Lower leg skin (tissue), 3 donors: Measurements from ENCODE around the gene PNLDC1.

Experiments
- POLR2A ChIP-seq, 2 donors: fragments of 450-650 bp; IDR thresholded peaks; one replicate each; pipeline ENCODE4 v1.6.1; 2016 to 2017; ENCODE audit warnings: antibody characterized with exemption in 2 of 2, mild to moderate bottlenecking in 1 of 2, moderate library complexity in 1 of 2
- TF ChIP-seq, protein P1 (sequence below), 3 donors: fragments of 450-650 bp; IDR thresholded peaks; one replicate each; pipeline ENCODE4 v1.5.1; 2016; ENCODE audit warnings: antibody characterized with exemption in 3 of 3, mild to moderate bottlenecking in 3 of 3, moderate library complexity in 2 of 3

DNA sequence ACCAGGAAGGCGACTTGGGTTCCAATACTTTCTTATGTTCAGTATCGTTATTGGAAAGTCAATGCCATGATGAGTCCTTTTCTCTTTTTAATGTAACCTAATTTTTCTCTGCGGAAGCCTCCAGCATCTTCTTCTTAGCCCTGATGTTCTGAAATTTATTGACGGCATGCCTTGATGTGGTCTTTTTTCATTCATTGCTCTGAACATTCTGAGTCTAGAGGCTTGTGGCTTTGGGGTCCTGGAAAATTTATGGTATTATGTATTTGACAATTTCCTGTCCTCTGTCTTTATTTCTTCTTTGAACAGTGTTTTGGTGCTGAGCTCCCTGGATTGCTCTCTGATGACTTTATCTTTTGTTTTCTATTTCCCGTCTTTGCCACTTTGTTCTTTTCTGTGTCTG is 62.0 kb downstream of the PNLDC1 start:
- TF ChIP-seq POLR2A (IDR thresholded peaks at IDR 0.05) = no peak
- TF ChIP-seq, protein P1, sequence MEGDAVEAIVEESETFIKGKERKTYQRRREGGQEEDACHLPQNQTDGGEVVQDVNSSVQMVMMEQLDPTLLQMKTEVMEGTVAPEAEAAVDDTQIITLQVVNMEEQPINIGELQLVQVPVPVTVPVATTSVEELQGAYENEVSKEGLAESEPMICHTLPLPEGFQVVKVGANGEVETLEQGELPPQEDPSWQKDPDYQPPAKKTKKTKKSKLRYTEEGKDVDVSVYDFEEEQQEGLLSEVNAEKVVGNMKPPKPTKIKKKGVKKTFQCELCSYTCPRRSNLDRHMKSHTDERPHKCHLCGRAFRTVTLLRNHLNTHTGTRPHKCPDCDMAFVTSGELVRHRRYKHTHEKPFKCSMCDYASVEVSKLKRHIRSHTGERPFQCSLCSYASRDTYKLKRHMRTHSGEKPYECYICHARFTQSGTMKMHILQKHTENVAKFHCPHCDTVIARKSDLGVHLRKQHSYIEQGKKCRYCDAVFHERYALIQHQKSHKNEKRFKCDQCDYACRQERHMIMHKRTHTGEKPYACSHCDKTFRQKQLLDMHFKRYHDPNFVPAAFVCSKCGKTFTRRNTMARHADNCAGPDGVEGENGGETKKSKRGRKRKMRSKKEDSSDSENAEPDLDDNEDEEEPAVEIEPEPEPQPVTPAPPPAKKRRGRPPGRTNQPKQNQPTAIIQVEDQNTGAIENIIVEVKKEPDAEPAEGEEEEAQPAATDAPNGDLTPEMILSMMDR (IDR thresholded peaks at IDR 0.05) = no peak
